ENCODE data around the gene ANO7.

- TF ChIP-seq POLR2A (IDR thresholded peaks at IDR 0.05) (no peak), CTCF (IDR thresholded peaks at IDR 0.05 in 4 of 5, conservative IDR thresholded peaks at IDR 0.05 in 1 of 5) (no peak)
These were observed 4.8 kb downstream of the ANO7 start for GRCh38 chr2:241193271-241193670.

All from gastrocnemius medialis (tissue), 4 donors.